Mammary epithelial cell (primary cell): ENCODE results near the gene DNAJB13.

Source experiments
- CTCF ChIP-seq, 2 donors: IDR thresholded peaks in 1 of 2; conservative IDR thresholded peaks in 1 of 2; 2 replicates each; pipeline ENCODE4 v1.5.1; 2011 to 2012; ENCODE audit warnings: inconsistent platforms in 2 of 2, low read length in 2 of 2, mild to moderate bottlenecking in 2 of 2, control low read depth in 1 of 2, low read depth in 1 of 2; ENCODE audit not compliant: insufficient read depth in 1 of 2; ENCODE audit errors: extremely low read depth in 1 of 2
- EZH2 ChIP-seq: IDR thresholded peaks from 2 replicates; pipeline ENCODE4 v1.6.1; 2012; ENCODE audit warnings: low read length, inconsistent platforms, borderline replicate concordance

- TF ChIP-seq CTCF (conservative IDR thresholded peaks at IDR 0.05 in 1 of 2, IDR thresholded peaks at IDR 0.05 in 1 of 2; ENCODE audit: extremely low read depth in 1 of 2, insufficient read depth in 1 of 2, low read depth in 1 of 2, low read length in 2 of 2), result no peak
- TF ChIP-seq EZH2, result no peak
Observed at GRCh38 chr11:73999581-74000306, 48.9 kb downstream of the DNAJB13 start.
